A549 (cell line): Measurements from ENCODE around the gene DCAKD. TPM values are rescaled to one million over a fixed set of nuclear protein-coding genes. Genes with fewer than 3 reads are reported as not detected.

Experiments used
- ATAC-seq, 2 experiments: fragments of 200-7000 bp in 1 of 2; fragments of >200 bp in 1 of 2; cut with Nextera tagmentation in 1 of 2; cut with Tn5 transposase in 1 of 2; 3 replicates each; pipeline versions ENCODE4 v1.8.0 to v1.9.1; 2018 to 2020; ENCODE audit warnings: mild to moderate bottlenecking in 1 of 2, moderate library complexity in 1 of 2
- CTCF ChIA-PET: fragments of 300-600 bp; sonication (Branson Sonifier 250); formaldehyde crosslinking; extraction: SDS; loops from one replicate; lab custom pipeline; 2021; ENCODE audit warnings: antibody characterized with exemption, inconsistent platforms; lab: Yijun Ruan, JAX
- POLR2A ChIA-PET: fragments of 350-600 bp; formaldehyde crosslinking; extraction: SDS; loops from one replicate; lab custom pipeline; 2021; ENCODE audit warnings: antibody characterized with exemption, inconsistent platforms; lab: Yijun Ruan, JAX
- DNase-seq, 2 experiments: peaks; one replicate each; pipeline versions ENCODE4 v3.0.0 to v3.0.0-alpha.2; 2011 to 2016; ENCODE audit warnings: low read depth in 1 of 2, low spot score in 1 of 2
- FAIRE-seq: peaks from 2 replicates; lab custom pipeline; 2011; peaks lifted over from hg19 to GRCh38; lab: Jason Lieb, UNC
- H3K27ac ChIP-seq, 2 experiments: fragments of >200 bp; sonication (Bioruptor Twin); formaldehyde crosslinking; 3 replicates each; pipeline ENCODE4 v1.5.1; 2016 to 2017
- H3K4me1 ChIP-seq: fragments of >200 bp; sonication (Bioruptor Twin); formaldehyde crosslinking; 3 replicates; pipeline ENCODE4 v1.6.1; 2016
- H3K4me2 ChIP-seq: fragments of >200 bp; sonication (Bioruptor Twin); formaldehyde crosslinking; 3 replicates; pipeline ENCODE4 v1.6.1; 2016
- H3K4me3 ChIP-seq: fragments of >200 bp; sonication (Bioruptor Twin); formaldehyde crosslinking; 3 replicates; pipeline ENCODE4 v1.5.1; 2016
- H3K9me3 ChIP-seq: fragments of >200 bp; sonication (Bioruptor Twin); formaldehyde crosslinking; 3 replicates; pipeline ENCODE4 v1.6.1; 2016
- BCL3 ChIP-seq: fragments of >200 bp; sonication (Bioruptor Twin); formaldehyde crosslinking; IDR thresholded peaks from 3 replicates; pipeline ENCODE4 v1.6.1; 2016
- CEBPB ChIP-seq, 2 experiments: fragments of >200 bp in 1 of 2; sonication (Bioruptor Twin) in 1 of 2; formaldehyde crosslinking in 1 of 2; IDR thresholded peaks; 2 replicates each; pipeline ENCODE4 v1.6.1; 2012 to 2016
- CHD2 ChIP-seq: fragments of 150-350 bp; IDR thresholded peaks from 2 replicates; pipeline ENCODE4 v1.6.1; 2014; ENCODE audit warnings: low read length; ENCODE audit not compliant: partially characterized antibody
- EP300 ChIP-seq, 2 experiments: fragments of >200 bp; sonication (Bioruptor Twin); formaldehyde crosslinking; IDR thresholded peaks; 2 replicates in 1 of 2; 3 replicates in 1 of 2; pipeline ENCODE4 v1.6.1; 2016 to 2017
- GATA3 ChIP-seq: IDR thresholded peaks from 2 replicates; pipeline ENCODE4 v1.6.1; 2012; ENCODE audit warnings: borderline replicate concordance
- HOXB13 ChIP-seq: fragments of 250-450 bp; sonication (Bioruptor Pico); IDR thresholded peaks from 2 replicates; pipeline ENCODE4 v1.5.0; 2020; ENCODE audit warnings: low read depth, mild to moderate bottlenecking, moderate library complexity
- HOXB5 ChIP-seq: fragments of 250-450 bp; sonication (Bioruptor Pico); IDR thresholded peaks from 2 replicates; pipeline ENCODE4 v1.5.0; 2020; ENCODE audit warnings: mild to moderate bottlenecking, moderate library complexity
- JUN ChIP-seq, 2 experiments: fragments of >200 bp; sonication (Bioruptor Twin); formaldehyde crosslinking; IDR thresholded peaks; 2 replicates in 1 of 2; 3 replicates in 1 of 2; pipeline ENCODE4 v1.6.1; 2016 to 2017
- KDM5A ChIP-seq: fragments of 200-600 bp; sonication (generic); IDR thresholded peaks from 2 replicates; pipeline ENCODE4 v1.6.1; 2016; ENCODE audit warnings: antibody characterized with exemption, mild to moderate bottlenecking
- MYC ChIP-seq: IDR thresholded peaks from 2 replicates; pipeline ENCODE4 v1.6.1; 2012; ENCODE audit warnings: mild to moderate bottlenecking, inconsistent platforms, low read length, improper control_type of control experiment, borderline replicate concordance
- NFE2L2 ChIP-seq: fragments of 150-350 bp; conservative IDR thresholded peaks from 2 replicates; pipeline ENCODE4 v1.6.1; 2014; ENCODE audit warnings: low read length
- NR3C1 ChIP-seq: fragments of >200 bp; sonication (Bioruptor Twin); formaldehyde crosslinking; IDR thresholded peaks from 3 replicates; pipeline ENCODE4 v1.6.1; 2017
- PHF8 ChIP-seq: fragments of 200-600 bp; sonication (generic); IDR thresholded peaks from 2 replicates; pipeline ENCODE4 v1.6.1; 2016; ENCODE audit warnings: low read depth, mild to moderate bottlenecking, antibody characterized with exemption, moderate library complexity, borderline replicate concordance
- POLR2A ChIP-seq: IDR thresholded peaks from 2 replicates; pipeline ENCODE4 v1.6.1; 2012; ENCODE audit warnings: mild to moderate bottlenecking, low read length
- RAD21 ChIP-seq, 2 experiments: fragments of >200 bp in 1 of 2; sonication (Bioruptor Twin) in 1 of 2; formaldehyde crosslinking in 1 of 2; IDR thresholded peaks in 1 of 2; conservative IDR thresholded peaks in 1 of 2; 2 replicates in 1 of 2; 3 replicates in 1 of 2; pipeline ENCODE4 v1.6.1; 2012 to 2018; ENCODE audit warnings: inconsistent platforms in 1 of 2
- RCOR1 ChIP-seq: fragments of 150-350 bp; IDR thresholded peaks from 2 replicates; pipeline ENCODE4 v1.6.1; 2014; ENCODE audit warnings: antibody characterized with exemption, low read length, low read depth
- RFX5 ChIP-seq: fragments of 450-650 bp; IDR thresholded peaks from 2 replicates; pipeline ENCODE4 v1.7.1; 2014; ENCODE audit warnings: antibody characterized with exemption, mild to moderate bottlenecking, moderate library complexity
- USF2 ChIP-seq: fragments of 450-650 bp; IDR thresholded peaks from 2 replicates; pipeline ENCODE4 v1.6.1; 2014; ENCODE audit warnings: antibody characterized with exemption
- WGBS: methylation state at CpG from one replicate; pipeline ENCODE4 v1.1.6; 2017; ENCODE audit errors: missing lambda C conversion rate; 5-methylcytosine and 5-hydroxymethylcytosine counted together
- polyA plus RNA-seq, 4 experiments: library from polyadenylated mRNA; depleted of rRNA in 3 of 4; stranded (reverse); fragments of >200 nt; fragmentation: RNase III in 1 of 4; extraction: RNeasy Plus Mini Kit Qiagen cat#74134 plus additional on column Dnase treatment in 1 of 4; gene quantifications; 2 replicates in 3 of 4; 3 replicates in 1 of 4; pipeline ENCODE4 v1.2.3, GENCODE V29; 2011 to 2017
- TF ChIP-seq, protein P1 (sequence below): IDR thresholded peaks from 2 replicates; pipeline ENCODE4 v1.6.1; 2012; ENCODE audit warnings: low read depth, borderline replicate concordance
- TF ChIP-seq, protein P2 (sequence below): IDR thresholded peaks from 2 replicates; pipeline ENCODE4 v1.6.1; 2012
- TF ChIP-seq, protein P3 (sequence below): IDR thresholded peaks from 2 replicates; pipeline ENCODE4 v1.6.1; 2012
- TF ChIP-seq, protein P4 (sequence below): fragments of 200-600 bp; sonication (generic); IDR thresholded peaks from 2 replicates; pipeline ENCODE4 v1.6.1; 2016; ENCODE audit warnings: antibody characterized with exemption, mild to moderate bottlenecking, moderate library complexity

Gene DCAKD
- polyA plus RNA-seq, 2 of the 4 experiments (the other 2 are of a cell fraction), result 18.7 to 21.4 TPM

DNA sequence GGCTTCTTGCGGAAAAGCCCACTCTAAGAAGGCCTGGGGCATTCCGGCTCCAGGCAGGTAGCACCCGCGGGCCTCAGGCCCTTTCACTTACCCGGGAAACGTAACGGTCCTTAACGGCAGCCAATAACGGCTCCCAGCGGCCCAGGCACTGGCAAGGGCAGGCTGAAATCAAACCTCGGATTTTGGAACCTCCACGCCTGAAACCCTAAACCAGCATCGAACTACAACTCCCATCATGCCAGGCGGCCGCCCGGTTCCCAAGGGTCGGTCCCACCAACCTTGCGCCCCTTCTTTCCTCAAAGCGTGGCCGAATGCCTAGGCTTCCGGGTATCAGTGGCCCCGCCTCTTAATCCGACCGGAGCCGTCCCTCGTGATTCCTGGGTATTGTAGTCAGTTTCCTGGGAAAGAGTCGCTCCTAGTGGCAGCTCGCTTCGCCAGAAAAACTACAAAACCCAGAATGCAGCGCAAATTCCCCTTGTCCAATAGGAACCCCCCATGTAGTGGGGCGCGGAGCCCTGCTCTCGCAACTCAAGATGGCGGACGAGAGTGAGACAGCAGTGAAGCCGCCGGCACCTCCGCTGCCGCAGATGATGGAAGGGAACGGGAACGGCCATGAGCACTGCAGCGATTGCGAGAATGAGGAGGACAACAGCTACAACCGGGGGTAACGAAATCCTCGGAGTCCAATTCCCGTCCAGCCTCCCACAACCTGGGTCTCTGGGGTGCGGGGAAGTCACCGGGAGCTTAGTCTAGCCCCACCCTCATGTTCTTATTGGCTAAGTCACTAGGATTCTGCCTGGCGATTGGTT, 9.6 kb upstream of the DCAKD start, which contains the start of gene NMT1:
TSS of gene NMT1 (plus strand) at position 521 of the 809 bp plus-strand sequence. CDS start at position 534, 13 bp downstream.
- Histone ChIP-seq H3K9me3 (no peaks in the 10 kb centered on the region), H3K4me2 (peak within 1 kb of the TSS; percentile 94)
- ATAC-seq, result peak; percentile 97
- CTCF ChIA-PET, result interaction anchor here (0.9 to 6.1 kb wide), 9 partner anchors 10 to 144 kb away, joined by 3 to 43 read pairs (median 4); partner anchors contain the start of gene ACBD4
- peak; percentile 38 for TF ChIP-seq CHD2
- TF ChIP-seq NR3C1, result no peak
- TF ChIP-seq RCOR1, result no peak
- no peak for TF ChIP-seq HOXB13
- TF ChIP-seq, protein P1, sequence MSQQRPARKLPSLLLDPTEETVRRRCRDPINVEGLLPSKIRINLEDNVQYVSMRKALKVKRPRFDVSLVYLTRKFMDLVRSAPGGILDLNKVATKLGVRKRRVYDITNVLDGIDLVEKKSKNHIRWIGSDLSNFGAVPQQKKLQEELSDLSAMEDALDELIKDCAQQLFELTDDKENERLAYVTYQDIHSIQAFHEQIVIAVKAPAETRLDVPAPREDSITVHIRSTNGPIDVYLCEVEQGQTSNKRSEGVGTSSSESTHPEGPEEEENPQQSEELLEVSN, result no peak
- no peak for TF ChIP-seq NFE2L2
- TF ChIP-seq, protein P2, sequence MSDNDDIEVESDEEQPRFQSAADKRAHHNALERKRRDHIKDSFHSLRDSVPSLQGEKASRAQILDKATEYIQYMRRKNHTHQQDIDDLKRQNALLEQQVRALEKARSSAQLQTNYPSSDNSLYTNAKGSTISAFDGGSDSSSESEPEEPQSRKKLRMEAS, result peak; percentile 92
- TF ChIP-seq, protein P3, sequence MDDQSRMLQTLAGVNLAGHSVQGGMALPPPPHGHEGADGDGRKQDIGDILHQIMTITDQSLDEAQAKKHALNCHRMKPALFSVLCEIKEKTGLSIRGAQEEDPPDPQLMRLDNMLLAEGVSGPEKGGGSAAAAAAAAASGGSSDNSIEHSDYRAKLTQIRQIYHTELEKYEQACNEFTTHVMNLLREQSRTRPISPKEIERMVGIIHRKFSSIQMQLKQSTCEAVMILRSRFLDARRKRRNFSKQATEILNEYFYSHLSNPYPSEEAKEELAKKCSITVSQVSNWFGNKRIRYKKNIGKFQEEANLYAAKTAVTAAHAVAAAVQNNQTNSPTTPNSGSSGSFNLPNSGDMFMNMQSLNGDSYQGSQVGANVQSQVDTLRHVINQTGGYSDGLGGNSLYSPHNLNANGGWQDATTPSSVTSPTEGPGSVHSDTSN, result peak; percentile 88
- TF ChIP-seq PHF8, result peak; percentile 93
- peak; percentile 94 for TF ChIP-seq BCL3
- TF ChIP-seq RFX5, result peak; percentile 74
- TF ChIP-seq HOXB5 (CRISPR knock-in tag), result peak; percentile 59; the same call in 1 of the 2 replicates
- TF ChIP-seq EP300 (IDR thresholded peaks at IDR 0.05), result no peak
- TF ChIP-seq RAD21 (conservative IDR thresholded peaks at IDR 0.05 in 1 of 2, IDR thresholded peaks at IDR 0.05 in 1 of 2), result no peak
- TF ChIP-seq GATA3, result peak; percentile 16; the same call in 1 of the 2 replicates
- TF ChIP-seq USF2, result peak; percentile 39; the same call in 1 of the 2 replicates
- TF ChIP-seq, protein P4, sequence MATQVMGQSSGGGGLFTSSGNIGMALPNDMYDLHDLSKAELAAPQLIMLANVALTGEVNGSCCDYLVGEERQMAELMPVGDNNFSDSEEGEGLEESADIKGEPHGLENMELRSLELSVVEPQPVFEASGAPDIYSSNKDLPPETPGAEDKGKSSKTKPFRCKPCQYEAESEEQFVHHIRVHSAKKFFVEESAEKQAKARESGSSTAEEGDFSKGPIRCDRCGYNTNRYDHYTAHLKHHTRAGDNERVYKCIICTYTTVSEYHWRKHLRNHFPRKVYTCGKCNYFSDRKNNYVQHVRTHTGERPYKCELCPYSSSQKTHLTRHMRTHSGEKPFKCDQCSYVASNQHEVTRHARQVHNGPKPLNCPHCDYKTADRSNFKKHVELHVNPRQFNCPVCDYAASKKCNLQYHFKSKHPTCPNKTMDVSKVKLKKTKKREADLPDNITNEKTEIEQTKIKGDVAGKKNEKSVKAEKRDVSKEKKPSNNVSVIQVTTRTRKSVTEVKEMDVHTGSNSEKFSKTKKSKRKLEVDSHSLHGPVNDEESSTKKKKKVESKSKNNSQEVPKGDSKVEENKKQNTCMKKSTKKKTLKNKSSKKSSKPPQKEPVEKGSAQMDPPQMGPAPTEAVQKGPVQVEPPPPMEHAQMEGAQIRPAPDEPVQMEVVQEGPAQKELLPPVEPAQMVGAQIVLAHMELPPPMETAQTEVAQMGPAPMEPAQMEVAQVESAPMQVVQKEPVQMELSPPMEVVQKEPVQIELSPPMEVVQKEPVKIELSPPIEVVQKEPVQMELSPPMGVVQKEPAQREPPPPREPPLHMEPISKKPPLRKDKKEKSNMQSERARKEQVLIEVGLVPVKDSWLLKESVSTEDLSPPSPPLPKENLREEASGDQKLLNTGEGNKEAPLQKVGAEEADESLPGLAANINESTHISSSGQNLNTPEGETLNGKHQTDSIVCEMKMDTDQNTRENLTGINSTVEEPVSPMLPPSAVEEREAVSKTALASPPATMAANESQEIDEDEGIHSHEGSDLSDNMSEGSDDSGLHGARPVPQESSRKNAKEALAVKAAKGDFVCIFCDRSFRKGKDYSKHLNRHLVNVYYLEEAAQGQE, result peak; percentile 69
- peak; percentile 88 to 98 for TF ChIP-seq JUN (IDR thresholded peaks at IDR 0.05)
- TF ChIP-seq MYC, result peak; percentile 91
- TF ChIP-seq KDM5A, result peak; percentile 93
- peak; percentile 91 for TF ChIP-seq POLR2A
- peak in 1 of 2 experiments; percentile 86; a peak in 2 of 4 replicates for TF ChIP-seq CEBPB (IDR thresholded peaks at IDR 0.05)
- TF ChIP-seq, all 56 proteins: peak for 15
- DNase-seq (peak; percentile 99 to 100), FAIRE-seq (peak; percentile 59)
- POLR2A ChIA-PET, result interaction anchor here (0.6 to 2.3 kb wide), 32 partner anchors 9 to 274 kb away, joined by 3 to 74 read pairs (median 5); partner anchors contain the start of genes ACBD4, DCAKD, EFTUD2 and HEXIM1
- Histone ChIP-seq H3K27ac (peak within 1 kb of the TSS; percentile 87 to 91), H3K4me1 (peaks cover 16% of the 10 kb centered on the region), H3K4me3 (peak within 1 kb of the TSS; percentile 67)
- WGBS, result under 1% methylated on average over 48 of the region's 50 CpGs
